Measurements from ENCODE around the gene PCDHA2. TPM values are rescaled to one million over a fixed set of nuclear protein-coding genes. Genes with fewer than 3 reads are reported as not detected.
"Not testable (repeated sequence)": the region's sequence is repeated elsewhere in the genome, so short reads cannot be mapped to it uniquely, and the experiment has no call there.

The PCDHA2 gene
- total RNA-seq, 2 donors from 2014 or later: 0.09 TPM; not detected in 1

DNA sequence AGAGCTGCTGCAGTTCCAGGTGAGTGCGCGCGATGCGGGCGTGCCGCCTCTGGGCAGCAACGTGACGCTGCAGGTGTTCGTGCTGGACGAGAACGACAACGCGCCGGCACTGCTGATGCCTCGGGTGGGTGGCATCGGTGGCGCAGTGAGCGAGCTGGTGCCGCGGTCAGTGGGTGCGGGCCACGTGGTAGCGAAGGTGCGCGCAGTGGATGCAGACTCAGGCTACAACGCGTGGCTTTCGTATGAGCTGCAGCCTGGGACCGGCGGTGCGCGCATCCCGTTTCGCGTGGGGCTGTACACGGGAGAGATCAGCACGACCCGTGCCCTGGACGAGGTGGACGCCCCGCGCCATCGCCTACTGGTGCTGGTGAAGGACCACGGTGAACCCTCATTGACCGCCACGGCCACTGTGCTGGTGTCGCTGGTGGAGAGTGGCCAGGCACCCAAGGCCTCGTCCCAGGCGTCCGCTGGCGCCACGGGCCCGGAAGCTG lies 8.2 kb downstream of the PCDHA2 start:
- peaks cover 19 to 48% of the 10 kb centered on the region in 2 donors for H3K36me3 Mint-ChIP-seq
- DNase-seq (ENCODE audit: low spot score in 2 of 2): no peak
- no peak for ATAC-seq
- H3K9me3 Mint-ChIP-seq: peaks cover 9 to 31% of the 10 kb centered on the region in 2 donors
- no peak overlapping the region for H3K27ac Mint-ChIP-seq

DNA sequence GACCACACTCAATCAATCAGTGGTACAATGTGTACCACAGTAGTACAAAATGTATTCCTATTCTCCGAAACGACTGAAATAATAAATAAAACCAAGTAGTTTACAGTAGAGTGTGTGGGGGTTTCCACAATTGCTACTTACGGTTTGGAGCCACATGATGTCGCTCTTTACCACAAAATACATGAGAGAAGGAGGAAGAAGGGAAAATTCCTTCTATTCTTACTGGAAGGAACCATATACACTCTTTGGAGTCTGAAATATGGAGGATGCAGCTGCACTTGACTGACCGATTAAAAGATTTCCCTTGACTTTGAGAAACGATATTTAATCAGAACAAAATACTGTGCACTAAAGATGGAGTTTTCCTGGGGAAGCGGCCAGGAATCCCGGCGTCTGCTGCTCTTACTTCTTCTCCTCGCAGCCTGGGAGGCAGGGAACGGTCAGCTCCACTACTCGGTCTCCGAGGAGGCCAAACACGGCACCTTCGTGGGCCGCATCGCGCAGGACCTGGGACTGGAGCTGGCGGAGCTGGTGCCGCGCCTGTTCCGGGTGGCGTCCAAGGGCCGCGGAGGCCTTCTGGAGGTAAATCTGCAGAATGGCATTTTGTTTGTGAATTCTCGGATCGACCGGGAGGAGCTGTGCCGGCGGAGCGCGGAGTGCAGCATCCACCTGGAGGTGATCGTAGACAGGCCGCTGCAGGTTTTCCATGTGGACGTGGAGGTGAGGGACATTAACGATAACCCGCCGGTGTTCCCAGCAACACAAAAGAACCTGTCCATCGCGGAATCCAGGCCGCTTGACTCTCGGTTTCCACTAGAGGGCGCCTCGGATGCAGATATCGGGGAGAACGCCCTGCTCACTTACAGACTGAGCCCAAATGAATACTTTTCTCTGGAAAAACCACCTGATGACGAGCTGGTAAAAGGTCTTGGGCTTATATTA lies 12.5 kb downstream of the PCDHA2 start, which contains the start of gene PCDHA4:
Gene PCDHA4, plus strand, starts transcription at position 235 of the 942 bp plus-strand sequence.
- Mint-ChIP-seq H3K36me3 (peaks cover 14 to 56% of the 10 kb centered on the region in 2 donors), H3K27ac (peak within 1 kb of the TSS in 1 of 2 donors; percentile 10), H3K9me3 (peaks cover 4 to 40% of the 10 kb centered on the region in 2 donors)
- ATAC-seq (no peak), DNase-seq (ENCODE audit: low spot score in 2 of 2) (peak in 1 of 2 donors; percentile 37)

DNA sequence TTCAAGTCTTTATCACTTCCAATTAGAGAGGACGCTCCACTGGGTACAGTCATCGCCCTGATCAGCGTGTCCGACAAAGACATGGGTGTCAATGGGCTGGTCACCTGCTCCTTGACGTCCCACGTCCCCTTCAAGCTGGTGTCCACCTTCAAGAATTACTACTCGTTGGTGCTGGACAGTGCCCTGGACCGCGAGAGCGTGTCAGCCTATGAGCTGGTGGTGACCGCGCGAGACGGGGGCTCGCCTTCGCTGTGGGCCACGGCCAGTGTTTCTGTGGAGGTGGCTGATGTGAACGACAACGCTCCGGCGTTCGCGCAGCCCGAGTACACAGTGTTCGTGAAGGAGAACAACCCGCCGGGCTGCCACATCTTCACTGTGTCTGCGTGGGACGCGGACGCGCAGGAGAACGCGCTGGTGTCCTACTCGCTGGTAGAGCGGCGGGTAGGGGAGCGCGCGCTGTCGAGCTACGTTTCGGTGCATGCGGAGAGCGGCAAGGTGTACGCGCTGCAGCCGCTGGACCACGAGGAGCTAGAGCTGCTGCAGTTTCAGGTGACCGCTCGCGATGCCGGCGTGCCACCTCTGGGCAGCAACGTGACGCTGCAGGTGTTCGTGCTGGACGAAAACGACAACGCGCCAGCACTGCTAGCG lies 13.7 kb downstream of the PCDHA2 start:
- peaks cover 13 to 61% of the 10 kb centered on the region in 2 donors for H3K36me3 Mint-ChIP-seq
- not testable (repeated sequence) for DNase-seq (ENCODE audit: low spot score in 2 of 2); H3K27ac Mint-ChIP-seq; ATAC-seq
- H3K9me3 Mint-ChIP-seq: peaks cover 16 to 47% of the 10 kb centered on the region in 2 donors

DNA sequence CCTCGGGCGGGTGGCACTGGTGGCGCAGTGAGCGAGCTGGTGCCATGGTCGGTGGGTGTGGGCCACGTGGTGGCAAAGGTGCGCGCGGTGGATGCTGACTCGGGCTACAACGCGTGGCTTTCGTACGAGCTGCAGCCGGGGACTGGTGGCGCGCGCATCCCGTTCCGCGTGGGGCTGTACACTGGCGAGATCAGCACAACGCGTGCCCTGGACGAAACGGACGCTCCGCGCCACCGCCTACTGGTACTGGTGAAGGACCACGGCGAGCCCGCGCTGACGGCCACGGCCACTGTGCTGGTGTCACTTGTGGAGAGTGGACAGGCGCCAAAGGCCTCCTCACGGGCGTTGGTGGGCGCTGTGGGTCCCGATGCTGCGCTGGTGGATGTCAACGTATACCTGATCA lies 14.2 kb downstream of the PCDHA2 start:
- ATAC-seq (no peak), DNase-seq (ENCODE audit: low spot score in 2 of 2) (no peak)
- Mint-ChIP-seq H3K27ac (no peak overlapping the region), H3K36me3 (peaks cover 13 to 58% of the 10 kb centered on the region in 2 donors), H3K9me3 (peaks cover 17 to 42% of the 10 kb centered on the region in 2 donors)

DNA sequence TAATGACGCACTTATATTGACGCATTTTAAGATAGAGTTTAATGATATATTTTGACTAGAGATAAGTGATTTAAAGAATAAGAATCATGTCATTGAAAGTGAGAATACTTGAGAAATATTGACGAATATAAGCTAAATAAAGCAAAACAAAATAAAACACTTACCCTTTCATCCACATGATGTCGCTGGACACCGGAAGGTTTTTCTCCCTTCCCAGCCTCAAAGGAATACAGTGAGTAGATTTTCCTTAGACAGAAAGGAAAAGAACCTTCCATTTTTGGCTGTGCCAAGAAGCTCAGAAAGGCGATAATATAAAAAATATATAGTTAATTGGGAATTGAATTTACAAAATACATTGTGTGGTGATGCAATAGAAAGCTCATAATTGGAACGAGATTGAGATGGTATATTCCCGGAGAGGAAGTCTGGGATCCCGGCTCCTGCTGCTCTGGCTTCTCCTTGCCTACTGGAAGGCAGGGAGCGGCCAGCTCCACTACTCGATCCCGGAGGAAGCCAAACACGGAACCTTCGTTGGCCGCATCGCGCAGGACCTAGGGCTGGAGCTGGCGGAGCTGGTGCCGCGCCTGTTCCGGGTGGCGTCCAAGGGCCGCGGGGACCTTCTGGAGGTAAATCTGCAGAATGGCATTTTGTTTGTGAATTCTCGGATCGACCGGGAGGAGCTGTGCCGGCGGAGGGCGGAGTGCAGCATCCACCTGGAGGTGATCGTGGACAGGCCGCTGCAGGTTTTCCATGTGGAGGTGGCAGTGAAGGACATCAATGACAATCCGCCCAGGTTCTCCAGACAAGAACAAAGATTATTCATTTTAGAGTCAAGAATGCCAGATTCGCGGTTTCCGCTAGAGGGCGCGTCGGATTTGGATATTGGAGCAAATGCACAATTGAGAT lies 27.0 kb downstream of the PCDHA2 start, which contains the start of gene PCDHA5:
Gene PCDHA5, plus strand, starts transcription at position 239 of the 906 bp plus-strand sequence.
- Mint-ChIP-seq H3K9me3 (peaks cover 5 to 7% of the 10 kb centered on the region in 2 donors), H3K36me3 (peaks cover 11 to 29% of the 10 kb centered on the region in 2 donors), H3K27ac (no peak within 1 kb of the TSS)
- ATAC-seq (no peak), DNase-seq (ENCODE audit: low spot score in 2 of 2) (peak in 1 of 2 donors; percentile 36)

DNA sequence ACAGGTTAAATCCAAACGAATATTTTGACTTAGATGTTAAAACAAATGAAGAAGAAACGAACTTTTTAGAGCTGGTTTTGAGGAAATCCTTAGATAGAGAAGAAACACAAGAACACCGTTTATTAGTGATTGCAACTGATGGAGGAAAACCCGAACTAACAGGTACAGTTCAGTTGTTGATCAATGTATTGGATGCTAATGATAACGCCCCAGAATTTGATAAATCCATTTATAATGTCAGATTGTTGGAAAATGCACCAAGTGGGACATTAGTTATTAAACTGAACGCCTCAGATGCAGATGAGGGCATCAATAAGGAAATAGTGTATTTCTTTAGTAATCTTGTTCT lies 27.6 kb downstream of the PCDHA2 start:
- peaks cover 5% of the 10 kb centered on the region in 2 donors for H3K9me3 Mint-ChIP-seq
- no peak for ATAC-seq
- no peak for DNase-seq (ENCODE audit: low spot score in 2 of 2)
- peaks cover 11 to 32% of the 10 kb centered on the region in 2 donors for H3K36me3 Mint-ChIP-seq
- no peak overlapping the region for H3K27ac Mint-ChIP-seq

DNA sequence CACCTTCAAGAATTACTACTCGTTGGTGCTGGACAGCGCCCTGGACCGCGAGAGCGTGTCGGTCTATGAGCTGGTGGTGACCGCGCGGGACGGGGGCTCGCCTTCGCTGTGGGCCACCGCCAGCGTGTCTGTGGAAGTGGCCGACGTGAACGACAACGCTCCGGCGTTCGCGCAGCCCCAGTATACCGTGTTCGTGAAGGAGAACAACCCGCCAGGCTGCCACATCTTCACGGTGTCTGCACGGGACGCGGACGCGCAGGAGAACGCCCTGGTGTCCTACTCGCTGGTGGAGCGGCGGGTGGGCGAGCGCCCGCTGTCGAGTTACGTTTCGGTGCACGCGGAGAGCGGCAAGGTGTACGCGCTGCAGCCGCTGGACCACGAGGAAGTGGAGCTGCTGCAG lies 28.3 kb downstream of the PCDHA2 start:
- H3K27ac Mint-ChIP-seq; H3K9me3 Mint-ChIP-seq; ATAC-seq; DNase-seq (ENCODE audit: low spot score in 2 of 2): not testable (repeated sequence)
- peaks cover 16 to 33% of the 10 kb centered on the region in 2 donors for H3K36me3 Mint-ChIP-seq

DNA sequence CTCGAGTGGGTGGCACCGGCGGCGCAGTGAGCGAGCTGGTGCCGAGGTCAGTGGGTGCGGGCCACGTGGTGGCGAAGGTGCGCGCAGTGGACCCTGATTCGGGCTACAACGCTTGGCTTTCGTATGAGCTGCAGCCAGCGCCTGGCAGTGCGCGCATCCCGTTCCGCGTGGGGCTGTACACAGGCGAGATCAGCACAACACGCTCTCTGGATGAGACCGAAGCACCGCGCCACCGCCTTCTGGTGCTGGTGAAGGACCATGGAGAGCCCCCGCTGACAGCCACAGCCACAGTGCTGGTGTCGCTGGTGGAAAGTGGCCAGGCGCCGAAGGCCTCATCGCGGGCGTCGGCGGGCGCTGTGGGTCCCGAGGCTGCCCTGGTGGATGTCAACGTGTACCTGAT lies 28.8 kb downstream of the PCDHA2 start:
- ATAC-seq (no peak), DNase-seq (ENCODE audit: low spot score in 2 of 2) (no peak)
- Mint-ChIP-seq H3K9me3 (peaks cover 8 to 10% of the 10 kb centered on the region in 2 donors), H3K27ac (no peak overlapping the region), H3K36me3 (peaks cover 21 to 38% of the 10 kb centered on the region in 2 donors)

DNA sequence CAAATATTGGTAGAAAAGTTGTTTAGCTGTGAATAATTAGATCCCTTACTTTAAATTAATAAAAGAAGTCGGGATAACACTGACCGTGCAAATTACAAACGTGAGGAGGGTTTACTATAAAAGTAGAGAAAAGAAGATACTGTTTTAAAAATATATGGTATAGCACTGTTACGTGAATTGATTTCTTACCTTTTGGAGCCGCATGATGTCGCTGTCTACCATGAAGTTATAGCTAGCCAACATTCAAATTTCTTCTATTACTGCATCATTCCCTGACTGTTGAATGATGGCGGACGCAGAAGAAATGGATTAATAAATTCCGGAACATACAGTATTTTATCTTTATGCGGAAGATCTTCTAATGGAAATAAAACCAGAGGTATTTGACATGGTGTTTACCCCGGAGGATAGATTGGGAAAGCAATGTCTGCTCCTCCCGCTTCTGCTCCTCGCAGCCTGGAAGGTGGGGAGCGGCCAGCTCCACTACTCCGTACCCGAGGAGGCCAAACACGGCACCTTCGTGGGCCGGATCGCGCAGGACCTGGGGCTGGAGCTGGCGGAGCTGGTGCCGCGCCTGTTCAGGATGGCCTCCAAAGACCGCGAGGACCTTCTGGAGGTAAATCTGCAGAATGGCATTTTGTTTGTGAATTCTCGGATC lies 33.2 kb downstream of the PCDHA2 start, which contains the start of gene PCDHA6:
Gene PCDHA6, plus strand, starts transcription at position 257 of the 658 bp plus-strand sequence. Its CDS starts 132 bp downstream, at position 389.
- Mint-ChIP-seq H3K9me3 (peaks cover 13 to 14% of the 10 kb centered on the region in 2 donors), H3K36me3 (peaks cover 25 to 48% of the 10 kb centered on the region in 2 donors), H3K27ac (no peak within 1 kb of the TSS)
- DNase-seq (ENCODE audit: low spot score in 2 of 2) (no peak), ATAC-seq (no peak)

DNA sequence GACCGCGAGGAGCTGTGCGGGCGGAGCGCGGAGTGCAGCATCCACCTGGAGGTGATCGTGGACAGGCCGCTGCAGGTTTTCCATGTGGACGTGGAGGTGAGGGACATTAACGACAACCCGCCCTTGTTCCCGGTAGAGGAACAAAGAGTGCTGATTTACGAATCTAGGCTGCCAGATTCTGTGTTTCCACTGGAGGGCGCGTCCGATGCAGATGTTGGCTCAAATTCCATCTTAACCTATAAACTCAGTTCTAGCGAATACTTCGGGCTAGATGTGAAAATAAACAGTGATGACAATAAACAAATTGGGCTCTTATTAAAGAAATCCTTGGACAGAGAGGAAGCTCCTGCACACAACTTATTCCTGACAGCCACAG lies 33.7 kb downstream of the PCDHA2 start:
- no peak overlapping the region for H3K27ac Mint-ChIP-seq
- H3K36me3 Mint-ChIP-seq: peaks cover 25 to 47% of the 10 kb centered on the region in 2 donors
- H3K9me3 Mint-ChIP-seq: peaks cover 15 to 16% of the 10 kb centered on the region in 2 donors
- no peak for DNase-seq (ENCODE audit: low spot score in 2 of 2)
- ATAC-seq: no peak

DNA sequence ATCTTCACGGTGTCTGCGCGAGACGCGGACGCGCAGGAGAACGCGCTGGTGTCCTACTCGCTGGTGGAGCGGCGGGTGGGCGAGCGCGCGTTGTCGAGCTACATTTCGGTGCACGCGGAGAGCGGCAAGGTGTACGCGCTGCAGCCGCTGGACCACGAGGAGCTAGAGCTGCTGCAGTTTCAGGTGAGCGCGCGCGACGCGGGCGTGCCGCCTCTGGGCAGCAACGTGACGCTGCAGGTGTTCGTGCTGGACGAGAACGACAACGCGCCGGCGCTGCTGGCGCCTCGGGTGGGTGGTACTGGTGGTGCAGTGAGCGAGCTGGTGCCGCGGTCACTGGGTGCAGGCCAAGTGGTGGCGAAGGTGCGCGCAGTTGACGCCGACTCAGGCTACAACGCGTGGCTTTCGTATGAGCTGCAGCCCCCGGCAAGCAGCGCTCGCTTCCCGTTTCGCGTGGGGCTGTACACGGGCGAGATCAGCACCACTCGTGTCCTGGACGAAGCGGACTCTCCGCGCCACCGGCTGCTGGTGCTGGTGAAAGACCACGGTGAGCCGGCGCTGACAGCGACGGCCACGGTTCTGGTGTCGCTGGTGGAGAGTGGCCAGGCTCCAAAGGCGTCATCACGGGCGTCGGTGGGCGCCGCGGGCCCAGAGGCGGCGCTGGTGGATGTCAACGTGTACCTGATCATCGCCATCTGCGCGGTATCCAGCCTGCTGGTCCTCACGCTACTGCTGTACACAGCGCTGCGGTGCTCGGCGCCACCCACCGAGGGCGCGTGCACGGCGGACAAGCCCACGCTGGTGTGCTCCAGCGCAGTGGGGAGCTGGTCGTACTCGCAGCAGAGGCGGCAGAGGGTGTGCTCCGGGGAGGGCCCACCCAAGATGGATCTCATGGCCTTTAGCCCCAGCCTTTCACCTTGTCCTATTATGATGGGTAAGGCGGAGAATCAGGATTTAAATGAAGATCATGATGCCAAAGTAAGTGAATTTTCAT lies 35.2 kb downstream of the PCDHA2 start:
- ATAC-seq; DNase-seq (ENCODE audit: low spot score in 2 of 2); H3K27ac Mint-ChIP-seq: not testable (repeated sequence)
- Mint-ChIP-seq H3K9me3 (peaks cover 19 to 21% of the 10 kb centered on the region in 2 donors), H3K36me3 (peaks cover 30 to 50% of the 10 kb centered on the region in 2 donors)

DNA sequence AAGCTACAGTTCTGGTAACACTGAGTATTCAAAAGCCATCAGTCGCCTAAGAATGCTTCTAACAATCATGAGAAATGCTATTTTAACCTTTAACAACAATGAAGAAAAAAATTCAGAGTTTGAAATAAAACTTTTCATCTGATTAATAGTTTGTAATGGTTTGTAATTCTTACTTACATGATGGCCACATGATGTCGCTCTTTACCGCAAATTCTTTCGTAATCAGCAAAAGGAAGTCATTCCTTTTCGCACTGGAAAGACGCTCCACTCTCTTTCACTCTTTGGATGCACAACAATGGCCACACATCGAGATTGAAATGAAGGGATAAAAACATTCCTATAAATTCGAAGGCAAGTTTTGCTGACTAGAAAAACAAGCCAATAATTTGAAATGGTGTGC lies 39.3 kb downstream of the PCDHA2 start, which contains the start of gene PCDHA7:
Gene PCDHA7, plus strand, starts transcription at position 277 of the 400 bp plus-strand sequence. Its CDS starts 115 bp downstream, at position 392.
- H3K9me3 Mint-ChIP-seq: peaks cover 10 to 29% of the 10 kb centered on the region in 2 donors
- H3K27ac Mint-ChIP-seq: no peak within 1 kb of the TSS
- no peak for ATAC-seq
- H3K36me3 Mint-ChIP-seq: peaks cover 21 to 42% of the 10 kb centered on the region in 2 donors
- no peak for DNase-seq (ENCODE audit: low spot score in 2 of 2)

DNA sequence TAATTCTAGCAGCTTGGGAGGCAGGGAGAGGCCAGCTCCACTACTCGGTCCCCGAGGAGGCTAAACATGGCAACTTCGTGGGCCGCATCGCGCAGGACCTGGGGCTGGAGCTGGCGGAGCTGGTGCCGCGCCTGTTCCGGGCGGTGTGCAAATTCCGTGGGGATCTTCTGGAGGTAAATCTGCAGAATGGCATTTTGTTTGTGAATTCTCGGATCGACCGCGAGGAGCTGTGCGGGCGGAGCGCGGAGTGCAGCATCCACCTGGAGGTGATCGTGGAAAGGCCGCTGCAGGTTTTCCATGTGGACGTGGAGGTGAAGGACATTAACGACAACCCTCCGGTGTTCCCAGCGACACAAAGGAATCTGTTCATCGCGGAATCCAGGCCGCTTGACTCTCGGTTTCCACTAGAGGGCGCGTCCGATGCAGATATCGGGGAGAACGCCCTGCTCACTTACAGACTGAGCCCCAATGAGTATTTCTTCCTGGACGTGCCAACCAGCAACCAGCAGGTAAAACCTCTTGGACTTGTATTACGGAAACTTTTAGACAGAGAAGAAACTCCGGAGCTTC lies 39.9 kb downstream of the PCDHA2 start:
- DNase-seq (ENCODE audit: low spot score in 2 of 2); H3K27ac Mint-ChIP-seq; ATAC-seq: not testable (repeated sequence)
- Mint-ChIP-seq H3K36me3 (peaks cover 15 to 38% of the 10 kb centered on the region in 2 donors), H3K9me3 (peaks cover 11 to 24% of the 10 kb centered on the region in 2 donors)

Measured in activated naive CD4-positive, alpha-beta T cell treated with anti-CD3 and anti-CD28 coated beads, Interleukin-2, amount 50 U/mL, for 72 hours (primary cell).